ENCODE measurements around the gene MYH7B. TPM values are rescaled to one million over a fixed set of nuclear protein-coding genes. Genes with fewer than 3 reads are reported as not detected.

MYH7B gene
- total RNA-seq, 1 donor from 2014 or later = 253 TPM

DNA sequence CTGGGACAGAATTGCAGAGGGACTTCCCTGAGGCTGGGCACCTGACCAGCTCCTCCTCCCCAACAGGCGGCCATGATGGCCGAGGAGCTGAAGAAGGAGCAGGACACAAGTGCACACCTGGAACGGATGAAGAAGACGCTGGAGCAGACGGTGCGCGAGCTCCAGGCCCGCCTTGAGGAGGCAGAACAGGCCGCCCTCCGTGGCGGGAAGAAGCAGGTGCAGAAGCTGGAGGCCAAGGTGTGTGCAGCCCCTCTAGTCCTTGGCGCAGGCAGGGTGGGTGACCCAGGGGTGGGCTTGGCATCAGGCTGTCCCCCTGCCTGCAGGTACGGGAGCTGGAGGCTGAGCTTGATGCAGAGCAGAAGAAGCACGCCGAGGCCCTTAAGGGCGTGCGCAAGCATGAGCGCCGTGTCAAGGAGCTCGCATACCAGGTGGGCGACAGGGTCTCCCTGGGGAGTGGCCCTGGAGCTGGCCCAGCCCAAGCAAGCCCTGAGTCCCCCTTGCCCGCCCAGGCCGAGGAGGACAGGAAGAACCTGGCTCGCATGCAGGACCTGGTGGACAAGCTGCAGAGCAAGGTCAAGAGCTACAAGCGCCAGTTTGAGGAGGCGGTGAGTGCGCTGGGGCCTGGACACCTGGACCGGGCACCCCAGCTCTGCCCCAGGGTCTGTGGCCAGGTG is 45.4 kb downstream of the MYH7B start:
- DNase-seq = peak; percentile 12
- H3K4me1 ChIP-seq = peaks cover 26% of the 10 kb centered on the region
- no peaks in the 10 kb centered on the region for H3K9me3 ChIP-seq (replicated peaks)
- peaks cover 100% of the 10 kb centered on the region for H3K36me3 ChIP-seq
- intact Hi-C loops (cut with micrococcal nuclease) = no loop called here
- TF ChIP-seq, protein P1, sequence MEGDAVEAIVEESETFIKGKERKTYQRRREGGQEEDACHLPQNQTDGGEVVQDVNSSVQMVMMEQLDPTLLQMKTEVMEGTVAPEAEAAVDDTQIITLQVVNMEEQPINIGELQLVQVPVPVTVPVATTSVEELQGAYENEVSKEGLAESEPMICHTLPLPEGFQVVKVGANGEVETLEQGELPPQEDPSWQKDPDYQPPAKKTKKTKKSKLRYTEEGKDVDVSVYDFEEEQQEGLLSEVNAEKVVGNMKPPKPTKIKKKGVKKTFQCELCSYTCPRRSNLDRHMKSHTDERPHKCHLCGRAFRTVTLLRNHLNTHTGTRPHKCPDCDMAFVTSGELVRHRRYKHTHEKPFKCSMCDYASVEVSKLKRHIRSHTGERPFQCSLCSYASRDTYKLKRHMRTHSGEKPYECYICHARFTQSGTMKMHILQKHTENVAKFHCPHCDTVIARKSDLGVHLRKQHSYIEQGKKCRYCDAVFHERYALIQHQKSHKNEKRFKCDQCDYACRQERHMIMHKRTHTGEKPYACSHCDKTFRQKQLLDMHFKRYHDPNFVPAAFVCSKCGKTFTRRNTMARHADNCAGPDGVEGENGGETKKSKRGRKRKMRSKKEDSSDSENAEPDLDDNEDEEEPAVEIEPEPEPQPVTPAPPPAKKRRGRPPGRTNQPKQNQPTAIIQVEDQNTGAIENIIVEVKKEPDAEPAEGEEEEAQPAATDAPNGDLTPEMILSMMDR (IDR thresholded peaks at IDR 0.05; ENCODE audit: borderline replicate concordance) = no peak
- no peak overlapping the region for H3K4me3 ChIP-seq
- H3K27ac ChIP-seq (replicated peaks) = peak overlapping the region; percentile 23
- no peaks in the 10 kb centered on the region for H3K27me3 ChIP-seq (ENCODE audit: low read depth)

DNA sequence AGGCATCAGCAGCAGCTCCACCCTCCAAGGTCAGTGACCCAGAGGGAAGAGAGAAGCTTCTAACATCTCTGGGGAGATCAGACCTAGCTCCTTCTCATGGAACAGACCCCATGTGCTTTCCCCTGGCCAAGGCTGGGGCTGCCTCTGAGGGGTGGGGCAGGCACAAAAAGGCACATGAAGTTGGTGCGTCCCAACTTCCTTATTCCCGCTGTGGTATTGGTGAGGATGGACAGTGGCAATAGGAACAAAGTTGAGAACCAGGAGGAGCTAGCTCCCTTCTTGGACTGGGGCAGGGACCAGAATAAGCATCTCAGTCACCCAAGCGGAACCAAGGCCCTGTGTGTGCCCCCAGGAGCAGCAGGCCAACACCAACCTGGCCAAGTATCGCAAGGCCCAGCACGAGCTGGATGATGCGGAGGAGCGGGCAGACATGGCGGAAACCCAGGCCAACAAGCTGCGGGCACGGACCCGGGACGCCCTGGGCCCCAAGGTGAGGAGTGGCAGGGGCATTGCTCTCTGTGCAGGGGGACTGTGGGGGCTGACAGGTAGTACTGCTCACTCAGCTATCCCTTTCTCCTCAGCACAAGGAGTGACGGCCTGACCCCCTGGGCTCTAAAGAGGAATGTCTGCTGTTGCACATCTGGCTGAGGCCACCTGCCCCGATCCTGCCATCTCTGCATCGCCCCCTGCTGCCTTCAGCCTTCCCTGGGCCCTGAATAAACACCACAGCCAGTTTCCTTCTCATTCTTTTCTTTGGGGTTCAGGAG is 46.1 kb downstream of the MYH7B start:
- no peak overlapping the region for H3K4me3 ChIP-seq
- H3K27me3 ChIP-seq (ENCODE audit: low read depth) = no peaks in the 10 kb centered on the region
- H3K27ac ChIP-seq (replicated peaks) = peak overlapping the region; percentile 62
- TF ChIP-seq, protein P1 (IDR thresholded peaks at IDR 0.05; ENCODE audit: borderline replicate concordance) = no peak
- DNase-seq = peak; percentile 12
- H3K4me1 ChIP-seq = peaks cover 26% of the 10 kb centered on the region
- H3K36me3 ChIP-seq = peaks cover 100% of the 10 kb centered on the region
- H3K9me3 ChIP-seq (replicated peaks) = no peaks in the 10 kb centered on the region
- intact Hi-C loops (cut with micrococcal nuclease) = no loop called here

DNA sequence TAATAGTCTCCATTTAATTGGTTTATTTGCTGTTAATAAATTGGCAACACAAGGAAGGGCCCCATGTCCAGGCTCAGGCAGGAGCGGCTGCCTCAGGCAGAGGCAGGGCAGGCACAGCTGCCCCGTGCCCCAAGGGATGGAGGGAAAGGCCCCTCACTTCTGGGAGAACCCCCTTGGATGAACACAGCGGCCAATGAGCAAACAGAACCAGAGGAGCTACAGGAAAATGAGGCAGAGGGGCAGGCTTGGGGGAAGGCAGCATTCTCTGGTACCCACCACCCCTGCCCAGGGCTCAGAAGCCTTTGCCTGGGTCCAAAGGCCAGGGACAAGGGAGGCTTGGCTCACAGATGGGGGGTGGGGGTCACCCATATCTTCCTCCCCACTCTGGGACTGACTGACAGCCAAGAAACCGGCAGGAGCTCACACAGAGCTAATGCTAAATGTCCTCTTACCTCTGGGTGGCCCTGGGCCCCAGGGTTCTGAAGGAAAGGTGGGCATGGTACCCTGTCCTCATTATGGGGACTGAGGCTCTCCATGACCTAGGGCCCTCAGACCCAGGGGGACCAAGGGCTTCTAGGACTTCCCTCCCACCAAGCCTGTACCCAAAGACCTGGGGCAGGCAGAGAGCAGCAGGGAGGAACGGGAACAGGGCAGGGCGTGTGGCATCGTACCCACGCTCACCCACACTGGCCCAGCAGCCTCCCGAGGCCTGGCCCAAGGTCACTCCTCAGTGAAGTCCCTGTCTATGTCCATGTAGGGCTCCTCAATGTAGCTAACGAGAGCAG is 47.0 kb downstream of the MYH7B start:
- H3K4me1 ChIP-seq = peaks cover 26% of the 10 kb centered on the region
- H3K36me3 ChIP-seq = peaks cover 100% of the 10 kb centered on the region
- no peak overlapping the region for H3K4me3 ChIP-seq
- intact Hi-C loops (cut with micrococcal nuclease) = no loop called here
- no peaks in the 10 kb centered on the region for H3K27me3 ChIP-seq (ENCODE audit: low read depth)
- no peaks in the 10 kb centered on the region for H3K9me3 ChIP-seq (replicated peaks)
- peak overlapping the region; percentile 62 for H3K27ac ChIP-seq (replicated peaks)
- DNase-seq = peak; percentile 14
- TF ChIP-seq, protein P1 (IDR thresholded peaks at IDR 0.05; ENCODE audit: borderline replicate concordance) = no peak

DNA sequence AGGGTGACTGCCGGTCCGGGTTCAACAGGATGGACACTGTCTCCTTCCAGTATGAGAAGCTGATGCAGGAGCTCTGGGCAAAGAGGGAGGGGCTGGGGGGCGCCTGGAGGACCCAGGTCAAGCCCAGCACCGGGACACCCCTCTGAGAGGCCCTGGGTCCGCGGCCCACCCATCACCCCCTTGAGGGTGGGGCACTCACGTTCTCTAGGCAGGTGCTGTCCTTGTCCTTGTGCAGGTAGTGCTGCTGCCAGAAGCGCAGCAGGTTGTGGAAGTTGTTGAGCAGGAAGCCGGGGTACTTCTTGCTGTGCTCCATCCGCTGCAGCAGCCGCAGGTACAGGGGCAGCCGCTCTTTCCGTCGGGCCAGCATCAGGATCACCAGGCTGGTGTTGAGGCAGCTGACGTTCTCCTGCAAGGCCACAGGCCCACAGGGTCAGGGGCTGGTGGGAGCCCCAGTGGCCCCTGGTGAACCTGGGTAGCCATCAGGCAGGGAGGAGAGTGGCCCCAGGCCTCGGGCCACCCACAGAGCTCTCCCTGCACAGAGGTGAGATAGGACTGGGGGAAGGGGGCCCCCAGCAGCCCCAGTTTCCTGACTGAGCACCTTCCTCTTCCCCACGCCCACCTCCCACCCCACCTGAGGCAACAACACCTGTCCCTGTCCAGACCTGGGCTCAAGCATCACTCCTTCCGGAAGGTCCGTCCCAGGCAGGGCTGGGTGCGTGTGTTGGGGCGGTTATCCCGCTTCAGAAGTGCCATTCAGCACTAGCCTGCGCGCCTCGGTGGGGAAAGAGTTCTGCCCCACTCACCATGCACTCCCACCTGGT is 47.8 kb downstream of the MYH7B start:
- H3K27ac ChIP-seq (replicated peaks) = peak overlapping the region; percentile 62
- DNase-seq = peak; percentile 17
- intact Hi-C loops (cut with micrococcal nuclease) = no loop called here
- H3K27me3 ChIP-seq (ENCODE audit: low read depth) = no peaks in the 10 kb centered on the region
- TF ChIP-seq, protein P1 (IDR thresholded peaks at IDR 0.05; ENCODE audit: borderline replicate concordance) = no peak
- no peak overlapping the region for H3K4me3 ChIP-seq
- H3K36me3 ChIP-seq = peaks cover 100% of the 10 kb centered on the region
- H3K9me3 ChIP-seq (replicated peaks) = no peaks in the 10 kb centered on the region
- H3K4me1 ChIP-seq = peaks cover 33% of the 10 kb centered on the region
